Rectal smooth muscle tissue (tissue), 1 donor: ENCODE data around the gene UBAP2.

Source experiments
- H3K27ac ChIP-seq: one replicate; pipeline ENCODE4 v1.7.0; 2013; ENCODE audit warnings: low read depth, low read length, inconsistent platforms
- H3K27me3 ChIP-seq: one replicate; pipeline ENCODE4 v1.7.0; 2013; ENCODE audit warnings: low read length; ENCODE audit not compliant: control insufficient read depth, insufficient read depth
- H3K36me3 ChIP-seq: one replicate; pipeline ENCODE4 v1.7.0; 2013; ENCODE audit warnings: low read length; ENCODE audit not compliant: control insufficient read depth, insufficient read depth
- H3K4me1 ChIP-seq: one replicate; pipeline ENCODE4 v1.7.0; 2013; ENCODE audit warnings: low read length; ENCODE audit not compliant: control insufficient read depth, insufficient read depth
- H3K4me3 ChIP-seq: one replicate; pipeline ENCODE4 v1.7.0; 2013; ENCODE audit warnings: low read length
- H3K9ac ChIP-seq: one replicate; pipeline ENCODE4 v1.7.0; 2013; ENCODE audit warnings: low read length

The UBAP2 gene, protein sequence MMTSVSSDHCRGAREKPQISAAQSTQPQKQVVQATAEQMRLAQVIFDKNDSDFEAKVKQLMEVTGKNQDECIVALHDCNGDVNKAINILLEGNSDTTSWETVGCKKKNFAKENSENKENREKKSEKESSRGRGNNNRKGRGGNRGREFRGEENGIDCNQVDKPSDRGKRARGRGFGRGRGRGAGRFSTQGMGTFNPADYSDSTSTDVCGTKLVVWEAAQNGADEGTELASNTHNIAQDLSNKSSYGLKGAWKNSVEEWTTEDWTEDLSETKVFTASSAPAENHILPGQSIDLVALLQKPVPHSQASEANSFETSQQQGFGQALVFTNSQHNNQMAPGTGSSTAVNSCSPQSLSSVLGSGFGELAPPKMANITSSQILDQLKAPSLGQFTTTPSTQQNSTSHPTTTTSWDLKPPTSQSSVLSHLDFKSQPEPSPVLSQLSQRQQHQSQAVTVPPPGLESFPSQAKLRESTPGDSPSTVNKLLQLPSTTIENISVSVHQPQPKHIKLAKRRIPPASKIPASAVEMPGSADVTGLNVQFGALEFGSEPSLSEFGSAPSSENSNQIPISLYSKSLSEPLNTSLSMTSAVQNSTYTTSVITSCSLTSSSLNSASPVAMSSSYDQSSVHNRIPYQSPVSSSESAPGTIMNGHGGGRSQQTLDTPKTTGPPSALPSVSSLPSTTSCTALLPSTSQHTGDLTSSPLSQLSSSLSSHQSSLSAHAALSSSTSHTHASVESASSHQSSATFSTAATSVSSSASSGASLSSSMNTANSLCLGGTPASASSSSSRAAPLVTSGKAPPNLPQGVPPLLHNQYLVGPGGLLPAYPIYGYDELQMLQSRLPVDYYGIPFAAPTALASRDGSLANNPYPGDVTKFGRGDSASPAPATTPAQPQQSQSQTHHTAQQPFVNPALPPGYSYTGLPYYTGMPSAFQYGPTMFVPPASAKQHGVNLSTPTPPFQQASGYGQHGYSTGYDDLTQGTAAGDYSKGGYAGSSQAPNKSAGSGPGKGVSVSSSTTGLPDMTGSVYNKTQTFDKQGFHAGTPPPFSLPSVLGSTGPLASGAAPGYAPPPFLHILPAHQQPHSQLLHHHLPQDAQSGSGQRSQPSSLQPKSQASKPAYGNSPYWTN

DNA sequence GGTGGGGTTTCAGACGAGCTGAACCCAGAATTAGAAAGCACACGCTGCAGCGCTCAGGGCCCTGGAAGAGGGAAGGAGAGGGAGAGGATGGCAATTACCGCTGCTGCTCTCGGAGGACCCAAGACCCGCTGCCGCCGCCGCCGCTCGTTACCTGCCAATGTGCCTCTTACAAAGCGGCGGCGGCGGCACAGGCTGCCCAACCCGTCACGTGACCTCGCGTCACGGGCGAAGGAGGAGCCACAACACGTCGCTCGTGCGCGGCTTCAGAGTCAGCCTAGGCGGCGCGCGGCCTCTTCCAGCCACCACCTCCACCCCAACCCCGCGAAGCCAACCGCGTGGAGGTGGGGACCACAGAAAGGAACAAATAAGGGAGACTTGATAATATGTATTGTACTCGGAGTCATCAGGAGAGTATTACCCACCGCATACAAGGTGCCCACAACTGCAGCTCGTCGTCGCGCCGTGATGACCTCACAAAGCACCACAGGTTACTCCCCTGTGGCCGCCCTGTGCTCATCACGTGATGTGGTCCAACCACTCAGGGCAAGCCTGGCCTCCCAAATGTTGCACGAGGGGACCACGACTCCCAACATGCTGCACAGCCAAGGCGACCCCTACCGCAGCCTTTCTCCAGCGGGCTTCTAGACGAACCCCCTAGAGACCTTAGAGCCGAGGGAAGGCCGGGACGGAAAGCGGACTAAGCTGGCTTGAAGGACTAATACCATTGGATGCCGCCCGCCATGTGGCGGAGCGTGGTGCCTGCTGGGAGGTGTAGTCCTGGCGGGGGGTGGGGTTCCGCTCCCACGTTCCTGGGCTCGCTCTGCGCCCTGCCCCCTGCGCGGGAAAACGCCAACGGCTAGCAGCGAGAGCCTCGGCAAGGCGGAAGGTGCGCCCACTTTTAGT, at the start of gene UBAP2:
Gene UBAP2, minus strand, starts transcription at position 161 of the 903 bp plus-strand sequence. CDS start 31,739 bp downstream, outside the sequence.
- no peaks in the 10 kb centered on the region for H3K27me3 ChIP-seq
- peaks cover 10% of the 10 kb centered on the region for H3K4me1 ChIP-seq
- peak within 1 kb of the TSS; percentile 95 for H3K27ac ChIP-seq

DNA sequence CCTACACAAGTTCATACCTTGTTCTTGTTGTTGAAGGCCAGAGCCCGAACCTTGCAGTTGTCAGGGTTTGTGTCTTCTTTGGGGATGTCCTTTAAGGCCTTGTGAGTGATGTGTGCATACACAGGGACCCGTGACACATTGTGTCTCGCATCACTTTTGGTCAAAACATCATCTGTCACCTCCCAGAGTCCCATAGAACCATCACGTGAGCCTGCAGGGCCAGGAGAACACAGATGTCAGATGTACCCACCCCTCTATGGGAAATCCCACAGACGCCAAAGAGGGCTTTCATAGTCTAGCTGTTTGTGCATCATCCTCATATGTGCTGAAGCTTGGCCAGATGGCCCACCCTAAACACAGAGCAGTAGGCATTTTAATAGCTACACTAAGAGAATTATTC, 49.6 kb upstream of the UBAP2 start:
- Histone ChIP-seq H3K27ac (no peak overlapping the region), H3K4me3 (no peak overlapping the region), H3K9ac (no peak overlapping the region), H3K36me3 (peaks cover 33% of the 10 kb centered on the region), H3K27me3 (no peaks in the 10 kb centered on the region), H3K4me1 (no peaks in the 10 kb centered on the region)

More for the DNA sequence above, at the start of gene UBAP2:
- Histone ChIP-seq H3K36me3 (no peaks in the 10 kb centered on the region), H3K4me3 (peak within 1 kb of the TSS; percentile 78), H3K9ac (peak within 1 kb of the TSS; percentile 43)

DNA sequence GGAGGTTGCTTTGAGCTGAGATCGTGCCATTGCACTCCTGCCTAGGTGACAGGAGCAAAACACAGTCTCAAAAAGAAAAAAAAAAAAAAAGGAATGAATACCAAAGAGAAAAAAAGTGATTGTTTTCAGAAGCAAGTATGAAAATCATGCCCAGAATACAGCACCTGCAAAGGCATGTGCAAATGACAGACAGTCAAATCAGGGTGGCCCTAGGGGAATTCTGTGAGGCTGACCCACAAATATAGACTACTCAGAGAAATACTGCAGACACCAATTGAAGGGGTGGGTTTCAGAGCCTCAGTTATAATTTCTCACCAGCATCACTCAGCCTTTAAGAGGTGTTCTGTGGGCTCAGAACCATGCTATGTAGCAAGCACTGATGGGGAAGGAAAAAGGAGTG, 49.2 kb upstream of the UBAP2 start:
- no peak overlapping the region for H3K9ac ChIP-seq
- no peaks in the 10 kb centered on the region for H3K4me1 ChIP-seq
- H3K27ac ChIP-seq: no peak overlapping the region
- peaks cover 37% of the 10 kb centered on the region for H3K36me3 ChIP-seq
- H3K4me3 ChIP-seq: no peak overlapping the region
- no peaks in the 10 kb centered on the region for H3K27me3 ChIP-seq

DNA sequence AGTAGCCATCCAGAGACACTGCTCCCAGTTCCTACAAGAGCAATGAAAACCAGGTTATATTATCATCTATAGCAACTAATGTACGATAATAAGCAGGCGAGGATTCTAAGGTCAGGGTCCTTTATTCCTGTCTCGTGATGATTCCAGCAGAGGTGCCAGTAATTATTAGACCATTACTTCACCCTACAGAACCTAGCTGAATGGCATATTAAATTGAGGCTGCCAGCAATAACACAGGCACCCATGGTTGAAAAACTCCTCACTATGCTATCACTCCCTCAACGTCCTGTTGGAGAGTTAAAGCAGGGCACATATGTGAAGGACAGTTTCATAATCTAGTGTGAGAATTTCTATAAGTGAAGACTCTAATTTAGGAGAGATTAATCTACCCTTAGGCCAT, 48.1 kb upstream of the UBAP2 start:
- H3K36me3 ChIP-seq: peaks cover 33% of the 10 kb centered on the region
- no peak overlapping the region for H3K4me3 ChIP-seq
- no peak overlapping the region for H3K27ac ChIP-seq
- H3K27me3 ChIP-seq: no peaks in the 10 kb centered on the region
- no peak overlapping the region for H3K9ac ChIP-seq
- no peaks in the 10 kb centered on the region for H3K4me1 ChIP-seq

DNA sequence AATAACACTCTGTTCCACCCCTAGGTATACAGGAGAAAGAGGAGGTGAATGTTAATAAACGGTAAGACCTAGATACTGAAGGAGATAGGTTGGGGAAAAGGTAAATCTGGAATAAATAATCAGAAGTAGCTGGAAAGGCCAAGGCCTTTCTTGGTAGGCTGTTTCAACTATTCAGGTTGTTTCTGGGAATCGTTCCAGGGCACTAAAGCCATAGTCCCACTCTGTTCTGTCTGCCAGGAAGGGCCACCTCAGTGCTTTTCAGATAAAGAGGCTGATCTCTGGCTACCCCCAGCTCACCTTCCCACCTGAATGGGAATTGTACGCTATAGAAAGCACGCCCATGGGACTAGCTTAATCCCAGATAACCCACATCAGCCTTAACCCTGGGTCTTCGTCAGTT, 44.9 kb upstream of the UBAP2 start:
- H3K27ac ChIP-seq: no peak overlapping the region
- H3K4me3 ChIP-seq: no peak overlapping the region
- no peaks in the 10 kb centered on the region for H3K27me3 ChIP-seq
- H3K9ac ChIP-seq: no peak overlapping the region
- peaks cover 31% of the 10 kb centered on the region for H3K36me3 ChIP-seq
- no peaks in the 10 kb centered on the region for H3K4me1 ChIP-seq

DNA sequence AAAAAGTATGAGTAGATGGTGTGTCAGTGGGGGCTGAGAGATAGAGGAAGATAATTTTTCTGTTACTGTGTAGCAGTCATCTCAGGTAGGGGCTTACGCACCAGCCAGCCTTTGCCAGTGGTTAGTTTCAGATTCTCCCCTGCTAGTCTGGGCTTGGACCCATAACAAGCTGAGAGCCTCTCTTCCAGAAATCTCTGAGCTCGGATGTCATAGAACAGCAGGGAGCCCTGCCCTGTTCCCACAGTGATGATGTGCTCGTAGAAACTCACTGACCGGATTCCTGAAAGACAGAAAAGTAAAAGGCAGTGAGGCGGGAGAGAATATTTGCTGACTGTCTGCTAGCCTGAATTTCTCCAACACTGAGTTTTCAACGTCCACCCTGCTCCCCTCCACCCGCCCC, 40.6 kb upstream of the UBAP2 start:
- H3K27ac ChIP-seq: no peak overlapping the region
- H3K4me3 ChIP-seq: no peak overlapping the region
- no peaks in the 10 kb centered on the region for H3K27me3 ChIP-seq
- peaks cover 30% of the 10 kb centered on the region for H3K36me3 ChIP-seq
- no peak overlapping the region for H3K9ac ChIP-seq
- H3K4me1 ChIP-seq: peaks cover 5% of the 10 kb centered on the region

DNA sequence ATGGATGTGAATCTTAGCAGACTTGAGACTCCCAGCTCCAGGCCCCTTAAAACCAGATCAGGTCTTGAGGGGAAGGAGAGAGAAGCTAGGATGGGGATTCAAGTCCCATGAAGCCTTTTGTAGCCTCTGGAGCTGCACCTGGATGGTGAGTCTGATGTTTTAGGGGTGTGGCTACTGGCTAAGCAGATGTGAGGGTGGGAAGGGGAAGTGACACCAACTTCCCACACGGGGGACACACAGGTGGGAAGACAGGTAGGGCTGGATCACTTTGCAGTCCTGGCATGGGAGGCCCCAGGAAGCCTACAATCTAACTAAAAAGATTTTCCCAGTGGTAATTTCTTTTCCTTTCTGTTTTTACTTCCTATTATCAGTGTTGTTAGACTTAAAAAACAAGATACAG, 38.7 kb upstream of the UBAP2 start:
- Histone ChIP-seq H3K27me3 (no peaks in the 10 kb centered on the region), H3K36me3 (peaks cover 19% of the 10 kb centered on the region), H3K4me1 (peaks cover 9% of the 10 kb centered on the region), H3K4me3 (no peak overlapping the region), H3K9ac (no peak overlapping the region), H3K27ac (no peak overlapping the region)

DNA sequence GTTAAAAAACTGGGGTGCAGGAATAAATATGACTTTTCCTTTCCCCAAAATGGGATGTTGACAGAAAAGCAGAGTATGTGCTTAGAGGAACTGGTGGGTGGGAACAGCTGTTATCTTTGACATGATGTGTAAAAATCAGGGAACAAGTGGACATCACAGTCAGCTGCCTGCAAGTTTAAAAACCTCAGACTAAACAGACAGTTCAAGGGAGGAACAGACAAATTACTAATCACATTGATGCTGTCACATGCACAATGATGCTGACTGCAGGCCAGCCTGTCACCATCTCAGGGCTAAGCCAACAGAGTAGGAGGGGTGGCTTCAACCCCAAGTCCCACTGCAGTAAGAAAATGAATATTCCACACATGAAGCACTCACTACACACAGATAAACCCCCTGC, 38.2 kb upstream of the UBAP2 start:
- Histone ChIP-seq H3K27me3 (no peaks in the 10 kb centered on the region), H3K4me3 (no peak overlapping the region), H3K4me1 (peaks cover 9% of the 10 kb centered on the region), H3K27ac (no peak overlapping the region), H3K36me3 (peaks cover 17% of the 10 kb centered on the region), H3K9ac (no peak overlapping the region)

DNA sequence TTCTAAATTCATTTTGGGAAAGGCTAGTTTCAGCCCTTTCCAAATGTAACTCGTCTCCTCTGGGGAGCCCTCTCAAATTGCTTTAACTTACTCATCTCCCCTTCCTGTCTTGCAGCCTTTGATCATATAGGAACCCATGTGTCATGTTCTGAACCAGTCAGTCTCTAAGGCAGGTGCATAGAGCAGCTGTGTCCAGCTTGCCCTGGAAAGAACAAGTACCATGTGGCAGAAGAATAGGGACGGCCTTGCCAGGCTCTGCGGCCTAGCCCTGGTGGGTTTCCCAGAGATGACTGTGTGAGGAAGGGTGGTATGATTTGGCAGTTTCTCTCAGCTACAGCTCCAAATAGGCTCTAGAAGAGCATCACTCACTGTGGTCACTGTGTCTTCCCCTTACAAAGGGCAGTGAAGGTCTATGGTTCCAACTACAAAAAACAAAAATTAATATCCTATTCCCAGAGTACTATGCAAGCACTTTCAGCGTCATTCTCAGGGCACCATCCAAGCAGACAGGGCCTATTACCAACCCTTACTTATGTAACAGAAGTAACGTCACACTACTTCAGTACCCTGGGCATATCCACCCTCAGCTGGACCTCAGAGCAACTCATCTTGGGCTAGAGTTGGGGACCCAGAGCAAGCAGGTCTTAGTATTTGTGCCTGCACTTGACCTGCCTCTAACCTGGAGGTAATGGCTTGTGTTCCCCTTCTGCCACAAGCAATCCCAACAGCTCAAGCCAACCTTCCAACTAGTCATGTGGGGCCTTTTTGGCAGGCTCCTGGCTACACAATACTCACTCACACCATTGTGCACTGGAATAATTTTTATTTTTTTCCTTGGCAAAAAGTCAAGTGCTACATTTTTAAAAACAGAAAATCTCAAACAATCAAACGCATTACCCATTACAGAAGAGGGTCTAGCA, 37.2 kb upstream of the UBAP2 start:
- H3K36me3 ChIP-seq: peaks cover 17% of the 10 kb centered on the region
- H3K4me1 ChIP-seq: peaks cover 9% of the 10 kb centered on the region
- H3K27ac ChIP-seq: peak overlapping the region; percentile 60
- H3K9ac ChIP-seq: no peak overlapping the region
- H3K27me3 ChIP-seq: no peaks in the 10 kb centered on the region
- H3K4me3 ChIP-seq: no peak overlapping the region

DNA sequence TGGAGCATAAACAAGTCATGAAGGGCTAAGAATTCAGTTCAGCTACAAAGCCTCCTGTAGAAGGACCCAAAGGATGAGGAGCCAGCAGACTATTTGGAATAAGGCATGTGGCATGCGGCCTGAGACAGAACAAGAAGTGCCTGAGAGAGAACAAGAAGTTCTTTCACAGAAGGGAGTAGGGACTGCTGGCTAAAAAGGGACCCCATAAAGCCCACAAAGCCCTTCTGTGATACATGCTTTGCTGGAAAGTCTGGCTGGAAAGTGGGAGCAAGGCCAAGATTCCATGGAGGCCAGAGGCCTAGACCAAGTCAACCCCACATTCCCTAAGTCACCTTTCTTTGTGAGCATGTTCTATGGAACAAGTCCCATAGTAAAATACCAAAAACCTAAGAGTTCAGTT, 35.9 kb upstream of the UBAP2 start:
- peaks cover 16% of the 10 kb centered on the region for H3K36me3 ChIP-seq
- H3K27ac ChIP-seq: peak overlapping the region; percentile 85
- no peak overlapping the region for H3K4me3 ChIP-seq
- H3K9ac ChIP-seq: no peak overlapping the region
- peaks cover 9% of the 10 kb centered on the region for H3K4me1 ChIP-seq
- H3K27me3 ChIP-seq: no peaks in the 10 kb centered on the region

DNA sequence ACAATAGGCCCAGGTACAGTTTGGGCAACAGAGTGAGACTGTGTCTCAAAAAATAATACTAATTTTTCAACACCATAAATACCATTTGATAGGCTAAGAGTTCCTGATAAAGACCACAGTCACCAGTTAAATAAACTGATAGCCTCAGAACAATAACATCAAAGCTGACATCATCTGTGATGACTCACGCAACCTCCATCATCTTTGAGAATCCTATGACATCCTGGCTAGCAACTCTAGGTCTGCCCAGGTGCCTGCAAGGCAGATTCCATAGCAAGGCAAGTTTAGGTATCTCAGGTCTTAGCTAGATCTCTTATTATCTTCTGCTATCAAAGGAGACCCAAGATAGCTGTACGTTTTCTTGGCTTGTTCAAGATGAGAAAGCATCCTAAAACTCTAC, 30.5 kb upstream of the UBAP2 start:
- Histone ChIP-seq H3K9ac (no peak overlapping the region), H3K4me1 (peaks cover 2% of the 10 kb centered on the region), H3K27ac (no peak overlapping the region), H3K36me3 (no peaks in the 10 kb centered on the region), H3K4me3 (no peak overlapping the region), H3K27me3 (no peaks in the 10 kb centered on the region)
